HG03571 (cell line): ENCODE results near the gene EBF3.

Source experiments
- ATAC-seq: cut with Tn5 transposase; IDR thresholded peaks from one replicate; pipeline ENCODE4 v1.9.1; 2021; ENCODE audit not compliant: unreplicated experiment

The EBF3 gene

GRCh38 chr10:129893104-129894089 lies 70.7 kb downstream of the EBF3 start:
- ATAC-seq = no peak

- ATAC-seq = no peak
Observed at GRCh38 chr10:129892548-129893052, 71.5 kb downstream of the EBF3 start.

- ATAC-seq = no peak
Observed at GRCh38 chr10:129891806-129892205, 72.3 kb downstream of the EBF3 start.

GRCh38 chr10:129890170-129890569 lies 73.9 kb downstream of the EBF3 start:
- ATAC-seq = no peak

- no peak for ATAC-seq
Observed at GRCh38 chr10:129888784-129889616, 75.1 kb downstream of the EBF3 start.

GRCh38 chr10:129887986-129888783 lies 75.9 kb downstream of the EBF3 start:
- ATAC-seq = no peak

GRCh38 chr10:129887381-129887905 lies 76.6 kb downstream of the EBF3 start:
- ATAC-seq = no peak

GRCh38 chr10:129886263-129886662 lies 77.8 kb downstream of the EBF3 start:
- no peak for ATAC-seq

GRCh38 chr10:129885526-129885925 lies 78.5 kb downstream of the EBF3 start:
- ATAC-seq = no peak

GRCh38 chr10:129884398-129885078 lies 79.5 kb downstream of the EBF3 start:
- no peak for ATAC-seq

- no peak for ATAC-seq
Observed at GRCh38 chr10:129883626-129884397, 80.3 kb downstream of the EBF3 start.

GRCh38 chr10:129883029-129883428 lies 81.0 kb downstream of the EBF3 start:
- ATAC-seq = no peak

GRCh38 chr10:129882291-129883010 lies 81.6 kb downstream of the EBF3 start:
- ATAC-seq = no peak

- no peak for ATAC-seq
Observed at GRCh38 chr10:129881641-129882040, 82.4 kb downstream of the EBF3 start.

GRCh38 chr10:129880191-129880870 lies 83.7 kb downstream of the EBF3 start:
- ATAC-seq = no peak

GRCh38 chr10:129879655-129880054 lies 84.4 kb downstream of the EBF3 start:
- ATAC-seq = no peak

- no peak for ATAC-seq
Observed at GRCh38 chr10:129878835-129879234, 85.2 kb downstream of the EBF3 start.

GRCh38 chr10:129877773-129878371 lies 86.2 kb downstream of the EBF3 start:
- ATAC-seq = no peak
